Measurements from ENCODE around the gene ST3GAL2. TPM values are rescaled to one million over a fixed set of nuclear protein-coding genes. Genes with fewer than 3 reads are reported as not detected.

The ST3GAL2 gene
- total RNA-seq, 1 donor = 42.7 TPM

- H3K4me3 ChIP-seq (ENCODE audit: low read depth, low read length) = no peak overlapping the region
- DNase-seq (ENCODE audit: low read depth) = no peak
- no peak for TF ChIP-seq CTCF (IDR thresholded peaks at IDR 0.05; ENCODE audit: insufficient read depth, low read depth, low read length)
These were observed 27.8 kb upstream of the ST3GAL2 start for GRCh38 chr16:70466805-70467076.

- DNase-seq (ENCODE audit: low read depth) = no peak
- TF ChIP-seq CTCF (IDR thresholded peaks at IDR 0.05; ENCODE audit: insufficient read depth, low read depth, low read length) = no peak
- H3K4me3 ChIP-seq (ENCODE audit: low read depth, low read length) = no peak overlapping the region
These were observed 27.3 kb upstream of the ST3GAL2 start for GRCh38 chr16:70465999-70466804.

- no peak for TF ChIP-seq CTCF (IDR thresholded peaks at IDR 0.05; ENCODE audit: insufficient read depth, low read depth, low read length)
- no peak for DNase-seq (ENCODE audit: low read depth)
- H3K4me3 ChIP-seq (ENCODE audit: low read depth, low read length) = no peak overlapping the region
These were observed 24.3 kb upstream of the ST3GAL2 start for GRCh38 chr16:70463235-70463634.

- no peak overlapping the region for H3K4me3 ChIP-seq (ENCODE audit: low read depth, low read length)
- no peak for TF ChIP-seq CTCF (IDR thresholded peaks at IDR 0.05; ENCODE audit: insufficient read depth, low read depth, low read length)
- peak; percentile 62 for DNase-seq (ENCODE audit: low read depth)
These were observed 21.9 kb upstream of the ST3GAL2 start for GRCh38 chr16:70460737-70461261.

- H3K4me3 ChIP-seq (ENCODE audit: low read depth, low read length) = no peak overlapping the region
- no peak for TF ChIP-seq CTCF (IDR thresholded peaks at IDR 0.05; ENCODE audit: insufficient read depth, low read depth, low read length)
- DNase-seq (ENCODE audit: low read depth) = no peak
These were observed 18.7 kb upstream of the ST3GAL2 start for GRCh38 chr16:70457446-70458166.

GRCh38 chr16:70455910-70456309 is 17.0 kb upstream of the ST3GAL2 start:
- no peak overlapping the region for H3K4me3 ChIP-seq (ENCODE audit: low read depth, low read length)
- no peak for DNase-seq (ENCODE audit: low read depth)
- no peak for TF ChIP-seq CTCF (IDR thresholded peaks at IDR 0.05; ENCODE audit: insufficient read depth, low read depth, low read length)

Data from fibroblast of villous mesenchyme (primary cell).